H9 (cell line): ENCODE results near the gene HTR3D. TPM values are rescaled to one million over a fixed set of nuclear protein-coding genes. Genes with fewer than 3 reads are reported as not detected.

Experiments used
- DNase-seq: peaks from one replicate; pipeline ENCODE4 v3.0.0-alpha.2; 2017
- H2AFZ ChIP-seq: one replicate; pipeline ENCODE4 v1.6.1; 2013; ENCODE audit warnings: mild to moderate bottlenecking, low read length, control low read depth, moderate library complexity
- H2AK5ac ChIP-seq: 2 replicates; pipeline ENCODE4 v1.6.1; 2013; ENCODE audit warnings: low read length, control low read depth, mixed read lengths; ENCODE audit not compliant: insufficient read length
- H2BK120ac ChIP-seq: one replicate; pipeline ENCODE4 v1.6.1; 2013; ENCODE audit warnings: low read depth, mild to moderate bottlenecking, low read length, control low read depth, inconsistent platforms; ENCODE audit not compliant: poor library complexity, severe bottlenecking
- H2BK12ac ChIP-seq: 2 replicates; pipeline ENCODE4 v1.6.1; 2013; ENCODE audit warnings: low read length, control low read depth, mixed read lengths, low read depth; ENCODE audit not compliant: insufficient read length
- H2BK15ac ChIP-seq: 2 replicates; pipeline ENCODE4 v1.6.1; 2013; ENCODE audit warnings: low read depth, low read length, control low read depth
- H2BK20ac ChIP-seq: one replicate; pipeline ENCODE4 v1.6.1; 2013; ENCODE audit warnings: low read depth, mild to moderate bottlenecking, low read length, control low read depth, inconsistent platforms; ENCODE audit not compliant: poor library complexity, severe bottlenecking
- H2BK5ac ChIP-seq: 2 replicates; pipeline ENCODE4 v1.6.1; 2013; ENCODE audit warnings: low read length, control low read depth, mixed read lengths; ENCODE audit not compliant: insufficient read length
- H3K14ac ChIP-seq: 2 replicates; pipeline ENCODE4 v1.6.1; 2013; ENCODE audit warnings: low read length, control low read depth; ENCODE audit not compliant: insufficient read depth
- H3K18ac ChIP-seq: 2 replicates; pipeline ENCODE4 v1.6.1; 2013; ENCODE audit warnings: low read depth, mild to moderate bottlenecking, mixed read lengths, low read length, control low read depth; ENCODE audit not compliant: insufficient read length
- H3K23ac ChIP-seq: 2 replicates; pipeline ENCODE4 v1.6.1; 2013; ENCODE audit warnings: low read length, control low read depth, mixed read lengths, low read depth; ENCODE audit not compliant: insufficient read length
- H3K23me2 ChIP-seq: 2 replicates; pipeline ENCODE4 v1.6.1; 2013; ENCODE audit warnings: low read depth, mild to moderate bottlenecking, mixed read lengths, low read length, control low read depth; ENCODE audit not compliant: insufficient read length, poor library complexity, severe bottlenecking
- H3K27ac ChIP-seq: 2 replicates; pipeline ENCODE4 v1.5.1; 2013; ENCODE audit warnings: low read length, control low read depth, mixed read lengths, low read depth; ENCODE audit not compliant: insufficient read length
- H3K27me3 ChIP-seq: 2 replicates; pipeline ENCODE4 v1.6.1; 2013; ENCODE audit warnings: low read length, control low read depth, inconsistent platforms; ENCODE audit not compliant: insufficient read depth
- H3K4ac ChIP-seq: 2 replicates; pipeline ENCODE4 v1.6.1; 2013; ENCODE audit warnings: low read depth, mild to moderate bottlenecking, control low read depth, inconsistent platforms, low read length, moderate library complexity
- H3K4me1 ChIP-seq: 2 replicates; pipeline ENCODE4 v1.6.1; 2013; ENCODE audit warnings: low read length, control low read depth, inconsistent platforms; ENCODE audit not compliant: insufficient read depth
- H3K4me2 ChIP-seq: 2 replicates; pipeline ENCODE4 v1.6.1; 2013; ENCODE audit warnings: low read length, control low read depth, mixed read lengths; ENCODE audit not compliant: insufficient read length, insufficient read depth
- H3K56ac ChIP-seq: 2 replicates; pipeline ENCODE4 v1.6.1; 2013; ENCODE audit warnings: low read depth, mild to moderate bottlenecking, mixed read lengths, low read length, control low read depth; ENCODE audit not compliant: insufficient read length
- H3K79me1 ChIP-seq: 2 replicates; pipeline ENCODE4 v1.6.1; 2013; ENCODE audit warnings: low read depth, mild to moderate bottlenecking, moderate library complexity, low read length, control low read depth, inconsistent platforms; ENCODE audit not compliant: insufficient read depth, poor library complexity, severe bottlenecking
- H3K79me2 ChIP-seq: 2 replicates; pipeline ENCODE4 v1.6.1; 2013; ENCODE audit warnings: low read length, control low read depth, inconsistent platforms; ENCODE audit not compliant: insufficient read depth
- H3K9ac ChIP-seq: 2 replicates; pipeline ENCODE4 v1.6.1; 2013; ENCODE audit warnings: low read length, control low read depth, mixed read lengths; ENCODE audit not compliant: insufficient read length; ENCODE audit errors: extremely low read depth
- H3K9me3 ChIP-seq: one replicate; pipeline ENCODE4 v1.6.1; 2013; ENCODE audit warnings: low read depth, low read length, inconsistent platforms; ENCODE audit not compliant: control insufficient read depth
- H3T11ph ChIP-seq: one replicate; pipeline ENCODE4 v1.6.1; 2013; ENCODE audit warnings: mild to moderate bottlenecking, low read length, control low read depth, inconsistent platforms
- H4K20me1 ChIP-seq: one replicate; pipeline ENCODE4 v1.6.1; 2013; ENCODE audit not compliant: control insufficient read depth, insufficient read length, insufficient read depth
- H4K5ac ChIP-seq: 2 replicates; pipeline ENCODE4 v1.6.1; 2013; ENCODE audit warnings: low read depth, mild to moderate bottlenecking, mixed read lengths, low read length, control low read depth; ENCODE audit not compliant: insufficient read length
- H4K8ac ChIP-seq: replicated peaks from 2 replicates; pipeline ENCODE4 v1.6.1; 2013; ENCODE audit warnings: low read length, control low read depth, mixed read lengths, low read depth; ENCODE audit not compliant: insufficient read length
- H4K91ac ChIP-seq: 2 replicates; pipeline ENCODE4 v1.6.1; 2013; ENCODE audit warnings: low read depth, mild to moderate bottlenecking, moderate library complexity, mixed read lengths, low read length, control low read depth; ENCODE audit not compliant: insufficient read length
- H3K27ac Mint-ChIP-seq, 3 experiments: 2 replicates in 2 of 3; 3 replicates in 1 of 3; pipeline ENCODE4 v1.8.0; 2020 to 2021; ENCODE audit warnings: mixed read lengths in 3 of 3, mild to moderate bottlenecking in 1 of 3, moderate library complexity in 1 of 3
- H3K27me3 Mint-ChIP-seq: 2 replicates; pipeline ENCODE4 v1.8.0; 2021; ENCODE audit warnings: low read depth, mild to moderate bottlenecking, moderate library complexity, mixed read lengths
- H3K36me3 Mint-ChIP-seq, 3 experiments: 2 replicates in 2 of 3; 3 replicates in 1 of 3; pipeline ENCODE4 v1.8.0; 2020 to 2021; ENCODE audit warnings: low read depth in 3 of 3, mixed read lengths in 3 of 3; ENCODE audit not compliant: insufficient read depth in 1 of 3
- H3K4me1 Mint-ChIP-seq, 2 experiments: 2 replicates each; pipeline ENCODE4 v1.8.0; 2020; ENCODE audit warnings: mixed read lengths in 2 of 2
- H3K4me3 Mint-ChIP-seq, 2 experiments: 2 replicates in 1 of 2; 3 replicates in 1 of 2; pipeline ENCODE4 v1.8.0; 2020 to 2021; ENCODE audit warnings: mild to moderate bottlenecking in 2 of 2, mixed read lengths in 2 of 2, moderate library complexity in 1 of 2
- H3K9me3 Mint-ChIP-seq, 2 experiments: 2 replicates in 1 of 2; 3 replicates in 1 of 2; pipeline ENCODE4 v1.8.0; 2020; ENCODE audit warnings: mild to moderate bottlenecking in 2 of 2, mixed read lengths in 2 of 2, moderate library complexity in 1 of 2
- CTCF ChIP-seq: fragments of 200-600 bp; sonication (generic); conservative IDR thresholded peaks from 3 replicates; pipeline ENCODE4 v1.8.0; 2021; ENCODE audit warnings: antibody characterized with exemption, mild to moderate bottlenecking
- WGBS: extraction: QIAGEN DNeasy Blood & Tissue Kit; methylation state at CpG from one replicate; pipeline ENCODE4 v1.1.7; 2013; ENCODE audit warnings: missing lambda C conversion rate, low lambda C conversion rate, mixed read lengths; ENCODE audit not compliant: insufficient read length; ENCODE audit errors: extremely low coverage; 5-methylcytosine and 5-hydroxymethylcytosine counted together
- total RNA-seq: library from RNA; stranded (reverse); gene quantifications from 2 replicates; pipeline ENCODE4 v1.2.1, GENCODE V29; 2021

HTR3D gene
- total RNA-seq, 1 experiment from 2014 or later: not detected

- Histone ChIP-seq H2AFZ (no peak overlapping the region), H3K9me3 (no peaks in the 10 kb centered on the region), H3T11ph (no peak overlapping the region), H3K23me2 (no peaks in the 10 kb centered on the region), H3K23ac (no peak overlapping the region), H3K27me3 (no peaks in the 10 kb centered on the region), H3K27ac (no peak overlapping the region), H3K4ac (no peak overlapping the region), H3K9ac (no peak overlapping the region), H3K4me1 (no peaks in the 10 kb centered on the region), H2BK120ac (no peak overlapping the region), H3K4me2 (no peak overlapping the region), H3K79me1 (no peaks in the 10 kb centered on the region), H3K56ac (no peak overlapping the region), H2BK20ac (no peak overlapping the region), H2BK5ac (no peak overlapping the region), H3K14ac (no peak overlapping the region), H4K8ac (no peak overlapping the region), H4K20me1 (no peaks in the 10 kb centered on the region), H2BK12ac (no peak overlapping the region), H4K5ac (no peak overlapping the region), H2AK5ac (no peak overlapping the region), H3K79me2 (no peaks in the 10 kb centered on the region), H3K18ac (no peak overlapping the region), H2BK15ac (no peak overlapping the region), H4K91ac (no peak overlapping the region)
- Mint-ChIP-seq H3K36me3 (no peaks in the 10 kb centered on the region; a peak in 1 of 7 replicates), H3K4me3 (no peak overlapping the region), H3K27me3 (no peaks in the 10 kb centered on the region; the same call in 1 of the 2 replicates), H3K9me3 (no peaks in the 10 kb centered on the region), H3K4me1 (peaks cover 0 to 10% of the 10 kb centered on the region in 2 experiments; a peak in 2 of 4 replicates), H3K27ac (no peak overlapping the region; a peak in 1 of 7 replicates)
- DNase-seq: no peak
- no peak for TF ChIP-seq CTCF
- no CpG with 5 or more reads among the region's 1 CpG for WGBS
These were observed 11.1 kb downstream of the HTR3D start for GRCh38 chr3:184042617-184043016.
